ENCODE results near the gene CAMSAP3.

CAMSAP3 gene

DNA sequence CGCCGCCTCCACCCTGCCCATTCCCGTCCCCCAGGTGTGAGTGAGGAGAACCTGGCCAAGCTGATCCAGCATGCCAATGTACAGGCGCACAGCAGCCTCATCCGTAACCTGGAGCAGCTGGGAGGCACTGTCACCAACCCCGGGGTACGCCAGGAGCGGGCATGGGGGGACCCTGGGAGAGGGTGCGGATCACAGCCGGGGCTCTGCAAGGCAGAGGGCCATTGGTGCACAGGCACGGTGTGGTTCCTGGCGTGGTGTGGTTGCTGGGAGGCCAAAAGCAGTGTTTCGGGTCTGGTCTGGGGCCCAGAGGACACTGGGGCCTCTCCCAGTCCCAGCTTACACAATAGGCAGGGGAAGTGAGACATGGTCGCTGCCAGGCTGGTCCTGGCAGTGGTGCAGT, 49.5 kb downstream of the CAMSAP3 start:
- TF ChIP-seq, protein P1, sequence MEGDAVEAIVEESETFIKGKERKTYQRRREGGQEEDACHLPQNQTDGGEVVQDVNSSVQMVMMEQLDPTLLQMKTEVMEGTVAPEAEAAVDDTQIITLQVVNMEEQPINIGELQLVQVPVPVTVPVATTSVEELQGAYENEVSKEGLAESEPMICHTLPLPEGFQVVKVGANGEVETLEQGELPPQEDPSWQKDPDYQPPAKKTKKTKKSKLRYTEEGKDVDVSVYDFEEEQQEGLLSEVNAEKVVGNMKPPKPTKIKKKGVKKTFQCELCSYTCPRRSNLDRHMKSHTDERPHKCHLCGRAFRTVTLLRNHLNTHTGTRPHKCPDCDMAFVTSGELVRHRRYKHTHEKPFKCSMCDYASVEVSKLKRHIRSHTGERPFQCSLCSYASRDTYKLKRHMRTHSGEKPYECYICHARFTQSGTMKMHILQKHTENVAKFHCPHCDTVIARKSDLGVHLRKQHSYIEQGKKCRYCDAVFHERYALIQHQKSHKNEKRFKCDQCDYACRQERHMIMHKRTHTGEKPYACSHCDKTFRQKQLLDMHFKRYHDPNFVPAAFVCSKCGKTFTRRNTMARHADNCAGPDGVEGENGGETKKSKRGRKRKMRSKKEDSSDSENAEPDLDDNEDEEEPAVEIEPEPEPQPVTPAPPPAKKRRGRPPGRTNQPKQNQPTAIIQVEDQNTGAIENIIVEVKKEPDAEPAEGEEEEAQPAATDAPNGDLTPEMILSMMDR (IDR thresholded peaks at IDR 0.05) = no peak
- H2AFZ ChIP-seq = no peak overlapping the region
- H3K36me3 ChIP-seq (ENCODE audit: control insufficient read depth, insufficient read depth, low read length) = no peaks in the 10 kb centered on the region
- H3K4me3 ChIP-seq (ENCODE audit: low read depth, low read length) = no peak overlapping the region
- H3K27ac ChIP-seq = no peak overlapping the region
- no peak overlapping the region for H3K9ac ChIP-seq
- no peaks in the 10 kb centered on the region for H3K4me1 ChIP-seq
- no peaks in the 10 kb centered on the region for H3K27me3 ChIP-seq (ENCODE audit: control insufficient read depth, insufficient read depth, low read length)
- H3K9me3 ChIP-seq (ENCODE audit: control insufficient read depth, low read length) = no peaks in the 10 kb centered on the region
- no peak overlapping the region for H3K4me2 ChIP-seq (ENCODE audit: low read length)
- H3K79me2 ChIP-seq = no peaks in the 10 kb centered on the region

- Histone ChIP-seq H3K27ac (no peak overlapping the region), H3K4me2 (ENCODE audit: low read length) (no peak overlapping the region), H3K9ac (no peak overlapping the region), H2AFZ (no peak overlapping the region), H3K79me2 (no peaks in the 10 kb centered on the region), H3K4me1 (no peaks in the 10 kb centered on the region), H3K4me3 (ENCODE audit: low read depth, low read length) (no peak overlapping the region), H3K9me3 (ENCODE audit: control insufficient read depth, low read length) (no peaks in the 10 kb centered on the region), H3K27me3 (ENCODE audit: control insufficient read depth, insufficient read depth, low read length) (no peaks in the 10 kb centered on the region), H3K36me3 (ENCODE audit: control insufficient read depth, insufficient read depth, low read length) (no peaks in the 10 kb centered on the region)
- TF ChIP-seq, protein P1 (IDR thresholded peaks at IDR 0.05) = no peak
Measured at GRCh38 chr19:7645656-7646425, 50.2 kb downstream of the CAMSAP3 start.

DNA sequence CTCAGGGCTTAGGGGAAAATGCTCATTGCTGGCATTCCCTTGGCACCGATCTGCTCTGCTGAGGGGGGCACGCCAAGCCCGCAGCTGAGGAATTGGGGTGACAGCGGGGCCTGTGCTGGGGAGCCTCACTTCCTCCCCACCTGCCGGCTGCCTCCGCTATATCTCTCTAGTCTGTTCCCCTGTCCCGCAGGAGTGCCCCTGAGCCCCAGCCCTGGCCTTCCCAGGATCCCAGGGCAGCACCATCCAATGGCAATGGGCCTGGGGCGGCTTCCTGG, 50.7 kb downstream of the CAMSAP3 start:
- H3K9ac ChIP-seq = no peak overlapping the region
- H3K27ac ChIP-seq = no peak overlapping the region
- no peaks in the 10 kb centered on the region for H3K79me2 ChIP-seq
- no peak overlapping the region for H3K4me2 ChIP-seq (ENCODE audit: low read length)
- H2AFZ ChIP-seq = no peak overlapping the region
- H3K27me3 ChIP-seq (ENCODE audit: control insufficient read depth, insufficient read depth, low read length) = no peaks in the 10 kb centered on the region
- no peak overlapping the region for H3K4me3 ChIP-seq (ENCODE audit: low read depth, low read length)
- H3K36me3 ChIP-seq (ENCODE audit: control insufficient read depth, insufficient read depth, low read length) = no peaks in the 10 kb centered on the region
- TF ChIP-seq, protein P1 (IDR thresholded peaks at IDR 0.05) = no peak
- H3K9me3 ChIP-seq (ENCODE audit: control insufficient read depth, low read length) = no peaks in the 10 kb centered on the region
- H3K4me1 ChIP-seq = no peaks in the 10 kb centered on the region

- TF ChIP-seq, protein P1 (IDR thresholded peaks at IDR 0.05) = no peak
- H3K27ac ChIP-seq = no peak overlapping the region
- no peak overlapping the region for H3K9ac ChIP-seq
- H3K27me3 ChIP-seq (ENCODE audit: control insufficient read depth, insufficient read depth, low read length) = no peaks in the 10 kb centered on the region
- no peaks in the 10 kb centered on the region for H3K36me3 ChIP-seq (ENCODE audit: control insufficient read depth, insufficient read depth, low read length)
- H3K4me3 ChIP-seq (ENCODE audit: low read depth, low read length) = no peak overlapping the region
- H3K4me1 ChIP-seq = no peaks in the 10 kb centered on the region
- H2AFZ ChIP-seq = no peak overlapping the region
- no peak overlapping the region for H3K4me2 ChIP-seq (ENCODE audit: low read length)
- no peaks in the 10 kb centered on the region for H3K79me2 ChIP-seq
- no peaks in the 10 kb centered on the region for H3K9me3 ChIP-seq (ENCODE audit: control insufficient read depth, low read length)
Measured at GRCh38 chr19:7647156-7647555, 51.5 kb downstream of the CAMSAP3 start.
